GM19025 (cell line): ENCODE data around the gene LRFN4.
A peak's percentile ranks its signal among the peaks of the same experiment; 100 is the strongest.

Source experiments
- ATAC-seq: cut with Tn5 transposase; IDR thresholded peaks from one replicate; pipeline ENCODE4 v1.9.1; 2021; ENCODE audit warnings: mild to moderate bottlenecking, low read depth, moderate library complexity; ENCODE audit not compliant: unreplicated experiment

The LRFN4 gene

GRCh38 chr11:66868726-66869566 is 12.1 kb downstream of the LRFN4 start:
- ATAC-seq, result peak; percentile 72

- ATAC-seq, result no peak
Measured at GRCh38 chr11:66869567-66869870, 12.7 kb downstream of the LRFN4 start.

- no peak for ATAC-seq
Measured at GRCh38 chr11:66870131-66870530, 13.3 kb downstream of the LRFN4 start.

DNA sequence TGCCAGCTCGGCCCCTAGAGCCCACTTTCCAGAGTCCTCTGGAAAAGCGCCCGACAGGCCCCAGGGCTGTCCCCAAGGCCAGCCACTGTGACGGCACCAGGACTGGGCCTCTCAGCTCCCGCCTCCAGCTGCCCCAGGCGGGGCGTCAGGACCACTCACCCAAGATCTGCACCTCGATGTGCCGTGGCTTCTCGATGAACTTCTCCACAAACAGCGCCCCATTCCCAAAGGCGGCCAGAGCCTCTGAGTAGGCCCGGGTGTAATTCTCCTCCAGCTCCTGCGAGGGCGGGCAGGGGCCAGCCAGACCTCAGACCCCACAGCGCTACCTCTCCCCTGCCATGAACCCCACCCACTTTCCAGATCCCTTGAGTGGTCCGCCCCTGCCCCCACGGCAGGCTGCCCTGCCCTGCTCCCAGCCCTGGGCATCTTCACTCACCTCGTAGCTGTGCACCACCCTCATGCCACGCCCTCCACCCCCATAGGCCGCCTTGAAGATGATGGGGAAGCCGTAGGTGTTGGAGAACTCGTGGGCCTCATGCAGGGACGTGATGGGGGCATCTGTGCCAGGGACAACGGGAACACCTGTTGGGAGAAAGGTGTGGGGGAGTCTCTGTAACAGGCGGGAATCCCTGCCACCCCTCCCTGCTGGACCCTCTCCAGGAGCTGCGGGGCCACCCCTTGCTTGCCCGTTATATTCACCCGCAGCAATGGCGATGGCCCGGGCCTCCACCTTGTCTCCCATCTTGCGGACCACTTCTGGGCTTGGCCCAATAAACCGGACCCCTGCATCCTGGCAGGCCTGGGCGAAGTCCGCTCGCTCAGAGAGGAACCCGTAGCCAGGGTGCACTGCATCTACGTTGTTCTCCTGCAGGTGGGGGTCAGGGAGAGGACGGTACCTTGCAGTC is 14.0 kb downstream of the LRFN4 start:
- ATAC-seq, result no peak

DNA sequence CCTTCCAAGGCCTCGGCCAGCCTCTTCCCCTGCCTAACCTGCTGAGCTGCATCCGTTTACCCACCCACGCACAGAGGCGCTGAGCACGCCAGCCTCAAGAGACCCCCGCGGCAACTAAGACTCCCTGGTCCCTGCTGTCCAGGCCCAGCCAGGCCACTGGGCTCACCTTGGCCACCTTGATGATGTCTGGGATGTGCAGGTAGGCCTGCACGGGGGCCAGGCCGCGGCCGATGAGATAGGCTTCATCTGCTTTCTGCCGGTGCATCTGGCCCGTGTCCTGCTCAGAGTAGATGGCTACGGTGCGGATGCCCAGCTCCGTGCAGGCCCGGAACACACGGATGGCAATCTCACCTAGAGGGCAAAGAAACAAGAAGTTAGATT is 14.6 kb downstream of the LRFN4 start:
- no peak for ATAC-seq

- no peak for ATAC-seq
Measured at GRCh38 chr11:66874232-66874631, 17.4 kb downstream of the LRFN4 start.

- ATAC-seq, result no peak
Measured at GRCh38 chr11:66875378-66875777, 18.5 kb downstream of the LRFN4 start.

- no peak for ATAC-seq
Measured at GRCh38 chr11:66877588-66878385, 20.9 kb downstream of the LRFN4 start.

- no peak for ATAC-seq
Measured at GRCh38 chr11:66878474-66878873, 21.6 kb downstream of the LRFN4 start.

- ATAC-seq, result no peak
Measured at GRCh38 chr11:66879000-66879399, 22.1 kb downstream of the LRFN4 start.

- no peak for ATAC-seq
Measured at GRCh38 chr11:66879583-66879982, 22.7 kb downstream of the LRFN4 start.

GRCh38 chr11:66879999-66880398 is 23.1 kb downstream of the LRFN4 start:
- no peak for ATAC-seq

DNA sequence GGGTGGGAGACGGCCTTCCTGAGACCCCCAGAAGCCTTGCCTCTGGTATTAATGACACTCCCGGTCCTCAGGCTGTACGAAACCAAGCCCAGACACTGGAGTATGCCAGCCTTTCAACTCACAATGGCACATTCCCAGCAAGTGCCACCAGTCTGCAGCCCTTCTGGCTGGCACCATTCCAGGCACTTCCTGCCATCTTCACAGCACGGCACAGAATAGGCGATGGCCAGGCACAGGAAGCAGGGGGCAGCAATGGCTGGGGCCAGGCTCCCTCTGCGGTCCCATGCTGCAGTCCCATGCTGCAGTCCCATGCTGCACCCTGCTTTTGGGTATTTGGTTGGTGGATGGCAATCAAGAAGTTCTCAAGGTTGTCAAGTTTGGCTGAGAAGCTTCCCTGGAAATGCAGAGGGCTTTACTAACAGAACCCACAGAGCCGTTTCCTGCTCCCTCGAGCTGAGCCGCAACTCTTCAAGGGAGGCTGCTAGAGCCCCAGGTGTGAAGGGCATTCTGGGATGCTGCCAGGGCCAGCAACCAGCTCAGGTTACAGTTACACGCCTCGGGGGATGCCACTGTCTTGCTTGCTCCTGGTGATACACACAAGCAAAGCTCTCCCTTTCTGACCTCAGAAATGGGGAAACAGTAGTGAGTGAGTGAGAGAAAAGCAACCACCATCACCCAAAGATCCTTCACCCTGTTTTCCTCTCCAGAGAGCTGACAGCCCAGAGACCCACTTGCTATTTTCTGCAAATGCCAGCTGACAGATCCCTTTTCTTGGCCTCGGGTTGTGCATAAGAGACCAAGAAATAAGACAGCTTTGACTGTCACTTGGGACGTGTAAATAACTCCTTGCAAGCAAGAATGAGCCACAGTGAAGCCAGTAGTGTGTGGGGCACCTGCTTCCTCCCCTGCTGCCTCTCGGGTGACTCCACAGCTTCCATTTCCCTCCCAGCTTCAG is 23.9 kb downstream of the LRFN4 start:
- ATAC-seq, result no peak

- no peak for ATAC-seq
Measured at GRCh38 chr11:66881451-66881835, 24.6 kb downstream of the LRFN4 start.

DNA sequence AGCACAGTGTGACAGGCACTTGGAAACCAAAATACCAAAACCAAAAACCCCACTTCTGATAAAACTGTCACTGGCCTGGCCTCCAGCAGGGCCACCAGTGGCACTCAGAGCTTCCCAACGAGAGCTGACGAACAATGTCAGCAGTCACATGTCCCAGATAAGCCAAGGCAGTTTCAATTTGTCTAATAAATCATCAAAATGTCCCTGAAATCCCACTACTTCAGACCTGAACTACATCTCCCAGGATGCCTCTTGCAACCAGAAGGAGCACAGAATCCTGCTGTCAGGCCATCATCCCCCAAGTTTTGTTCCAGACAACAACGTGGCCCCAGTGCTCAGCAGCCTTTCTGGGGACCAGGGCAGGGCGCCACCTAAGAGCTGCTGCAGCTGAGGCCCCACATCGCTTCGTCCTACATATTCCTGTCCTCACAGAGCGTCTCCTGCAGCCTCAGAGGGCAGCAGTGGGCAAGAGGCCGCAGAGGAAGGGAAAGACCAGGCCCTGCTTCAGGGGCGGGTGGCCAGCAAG is 25.1 kb downstream of the LRFN4 start:
- ATAC-seq, result no peak

DNA sequence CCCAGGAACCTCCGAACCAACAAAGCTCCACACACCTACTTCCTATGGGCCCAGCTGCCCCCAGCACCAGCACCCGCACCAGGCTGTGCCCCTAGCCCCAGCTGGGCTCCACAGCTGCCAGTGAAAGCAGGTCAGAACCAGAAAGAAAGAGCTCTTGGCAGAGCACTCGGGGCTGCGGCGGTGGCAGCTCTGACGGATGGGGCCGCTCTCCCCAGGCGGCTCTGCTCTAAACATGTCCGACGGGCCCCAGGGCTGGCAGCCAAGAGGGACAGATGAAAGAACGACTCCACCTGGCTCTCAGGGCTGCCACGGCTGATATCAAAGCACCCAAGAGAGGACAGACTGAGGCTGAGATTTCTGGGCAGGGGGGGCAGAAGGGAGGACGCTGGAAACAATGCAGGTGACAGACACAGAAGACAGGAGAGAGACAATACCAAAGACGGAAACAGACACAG is 25.7 kb downstream of the LRFN4 start:
- ATAC-seq, result no peak

DNA sequence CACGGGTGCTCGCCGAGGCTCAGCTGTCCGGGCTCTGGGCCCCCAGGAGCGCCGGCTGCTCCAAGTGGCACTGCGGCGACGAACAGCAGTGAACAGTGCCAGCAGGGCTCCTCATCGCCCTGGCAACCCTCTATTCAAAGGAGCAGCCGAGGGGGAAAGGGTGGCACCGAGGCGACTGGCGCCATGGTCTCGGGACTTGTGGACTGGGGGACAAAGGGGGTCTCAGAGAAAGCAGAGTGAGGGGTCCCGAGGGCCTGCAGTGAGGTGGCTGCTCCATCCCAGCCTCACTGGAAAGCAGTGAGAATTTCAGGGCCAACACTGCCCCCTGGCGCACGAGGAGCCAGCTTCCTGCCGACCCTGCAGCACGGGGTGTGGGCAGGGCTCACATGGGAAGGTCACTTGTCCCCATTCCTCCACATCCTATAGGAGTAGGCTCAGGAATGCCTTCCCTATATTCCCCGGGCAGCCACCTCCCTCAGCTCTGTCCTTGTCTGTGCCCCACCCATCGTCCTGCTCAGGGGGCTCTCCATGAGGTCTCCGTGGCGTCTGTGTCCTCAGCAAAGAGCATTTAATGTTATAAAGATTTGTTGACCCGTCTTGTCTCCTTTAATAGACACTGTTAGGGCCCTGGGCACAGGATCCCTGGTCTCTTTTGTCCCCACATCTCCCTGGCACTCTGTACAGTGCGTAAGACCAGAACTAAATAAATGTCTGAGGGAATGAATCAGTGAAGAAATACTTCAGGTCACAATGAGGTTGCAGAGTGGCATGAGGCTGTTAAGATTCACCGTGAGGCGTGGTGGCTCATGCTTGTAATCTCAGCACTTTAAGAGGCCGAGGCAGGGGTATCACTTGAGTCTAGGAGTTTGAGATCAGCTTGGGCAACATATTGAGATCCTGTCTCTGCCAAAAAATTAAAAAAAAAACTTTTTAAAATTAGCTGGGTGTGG is 26.4 kb downstream of the LRFN4 start:
- no peak for ATAC-seq

GRCh38 chr11:66884443-66884842 is 27.6 kb downstream of the LRFN4 start:
- ATAC-seq, result no peak
